RWPE2 (cell line): ENCODE results near the gene HENMT1.

Experiments used
- ATAC-seq: fragments of 200-7000 bp; cut with Tn5 transposase; 3 replicates; pipeline ENCODE4 v1.9.1; 2021; ENCODE audit warnings: low read depth
- DNase-seq: peaks from one replicate; pipeline ENCODE4 v3.0.0-alpha.2; 2020; ENCODE audit warnings: low spot score
- H3K27ac ChIP-seq: fragments of 450-650 bp; 2 replicates; pipeline ENCODE4 v1.5.1; 2017; ENCODE audit warnings: mild to moderate bottlenecking; ENCODE audit not compliant: poor library complexity, severe bottlenecking
- H3K27me3 ChIP-seq: fragments of 250-450 bp; sonication (Bioruptor Pico); 2 replicates; pipeline ENCODE4 v1.5.1; 2021; ENCODE audit warnings: mild to moderate bottlenecking, moderate library complexity; ENCODE audit not compliant: insufficient read depth, poor library complexity, severe bottlenecking
- H3K36me3 ChIP-seq: fragments of 250-450 bp; sonication (Bioruptor Pico); 2 replicates; pipeline ENCODE4 v1.5.1; 2020; ENCODE audit warnings: low read depth, mild to moderate bottlenecking, moderate library complexity
- H3K4me1 ChIP-seq: fragments of 250-450 bp; sonication (Bioruptor Pico); 2 replicates; pipeline ENCODE4 v1.5.1; 2021; ENCODE audit warnings: mild to moderate bottlenecking, moderate library complexity; ENCODE audit not compliant: insufficient read depth, poor library complexity, severe bottlenecking
- H3K4me3 ChIP-seq: fragments of 250-450 bp; sonication (Bioruptor Pico); 2 replicates; pipeline ENCODE4 v1.5.1; 2021; ENCODE audit warnings: mild to moderate bottlenecking, moderate library complexity; ENCODE audit not compliant: severe bottlenecking
- H3K9me3 ChIP-seq: fragments of 250-450 bp; sonication (Bioruptor Pico); 2 replicates; pipeline ENCODE4 v1.5.1; 2021; ENCODE audit warnings: mild to moderate bottlenecking, moderate library complexity; ENCODE audit not compliant: severe bottlenecking
- TF ChIP-seq, protein P1 (sequence below): fragments of 450-650 bp; IDR thresholded peaks from one replicate; pipeline ENCODE4 v1.5.1; 2017; ENCODE audit warnings: mild to moderate bottlenecking, moderate library complexity; ENCODE audit not compliant: poor library complexity, severe bottlenecking

Gene HENMT1

DNA sequence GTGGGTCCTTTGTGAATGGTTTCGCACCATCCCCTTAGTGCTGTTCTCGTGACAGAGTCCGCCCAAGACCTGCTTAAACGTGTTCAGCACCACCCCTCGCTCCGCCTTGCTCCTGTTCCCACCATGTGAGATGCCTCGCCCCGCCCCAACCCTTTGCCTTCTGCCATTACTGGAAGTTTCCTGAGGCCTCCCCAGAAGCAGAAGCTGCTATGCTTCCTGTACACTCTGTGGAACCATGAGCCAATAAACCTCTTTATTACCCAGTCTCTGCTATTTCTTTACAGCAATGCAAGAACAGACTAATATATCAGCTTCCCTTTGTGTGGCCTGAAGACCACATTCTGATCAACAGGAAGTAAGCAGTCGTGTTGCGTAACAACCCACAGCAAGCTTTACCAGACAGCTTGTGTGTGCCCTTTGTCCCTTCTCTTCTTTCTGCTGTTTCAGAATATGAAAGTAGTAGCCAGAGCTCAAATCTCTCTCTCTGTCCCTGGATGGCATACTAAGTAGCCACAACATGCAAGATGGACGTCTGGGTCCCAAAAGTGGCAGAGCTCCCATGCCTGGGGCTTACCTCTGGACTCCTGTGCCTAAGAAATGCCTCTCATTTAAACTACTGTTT lies 14.1 kb downstream of the HENMT1 start:
- no peak overlapping the region for H3K27ac ChIP-seq
- H3K9me3 ChIP-seq, result no peaks in the 10 kb centered on the region
- H3K27me3 ChIP-seq, result no peaks in the 10 kb centered on the region
- no peaks in the 10 kb centered on the region for H3K36me3 ChIP-seq
- H3K4me1 ChIP-seq, result peaks cover 3% of the 10 kb centered on the region
- ATAC-seq, result peak; percentile 41; the same call in 2 of the 3 replicates
- TF ChIP-seq, protein P1, sequence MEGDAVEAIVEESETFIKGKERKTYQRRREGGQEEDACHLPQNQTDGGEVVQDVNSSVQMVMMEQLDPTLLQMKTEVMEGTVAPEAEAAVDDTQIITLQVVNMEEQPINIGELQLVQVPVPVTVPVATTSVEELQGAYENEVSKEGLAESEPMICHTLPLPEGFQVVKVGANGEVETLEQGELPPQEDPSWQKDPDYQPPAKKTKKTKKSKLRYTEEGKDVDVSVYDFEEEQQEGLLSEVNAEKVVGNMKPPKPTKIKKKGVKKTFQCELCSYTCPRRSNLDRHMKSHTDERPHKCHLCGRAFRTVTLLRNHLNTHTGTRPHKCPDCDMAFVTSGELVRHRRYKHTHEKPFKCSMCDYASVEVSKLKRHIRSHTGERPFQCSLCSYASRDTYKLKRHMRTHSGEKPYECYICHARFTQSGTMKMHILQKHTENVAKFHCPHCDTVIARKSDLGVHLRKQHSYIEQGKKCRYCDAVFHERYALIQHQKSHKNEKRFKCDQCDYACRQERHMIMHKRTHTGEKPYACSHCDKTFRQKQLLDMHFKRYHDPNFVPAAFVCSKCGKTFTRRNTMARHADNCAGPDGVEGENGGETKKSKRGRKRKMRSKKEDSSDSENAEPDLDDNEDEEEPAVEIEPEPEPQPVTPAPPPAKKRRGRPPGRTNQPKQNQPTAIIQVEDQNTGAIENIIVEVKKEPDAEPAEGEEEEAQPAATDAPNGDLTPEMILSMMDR, result no peak
- H3K4me3 ChIP-seq, result no peak overlapping the region
- no peak for DNase-seq

DNA sequence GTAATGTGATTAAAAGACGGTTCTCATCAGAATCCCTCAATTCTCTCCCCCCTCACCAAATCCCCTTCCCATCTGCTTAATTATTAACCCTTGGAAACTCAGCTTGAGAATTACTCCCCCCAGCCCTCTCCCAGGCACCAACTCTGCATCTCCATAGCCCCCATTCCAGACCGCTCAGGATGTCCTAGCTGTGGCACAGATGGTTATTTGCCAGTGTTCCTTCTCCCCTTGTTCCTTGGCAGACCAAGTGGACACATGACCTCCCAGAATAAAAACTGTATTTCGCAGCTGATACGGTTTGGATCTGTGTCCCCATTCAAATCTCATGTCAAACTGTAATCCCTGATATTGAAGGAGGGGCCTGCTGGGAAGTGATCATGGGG lies 14.6 kb downstream of the HENMT1 start:
- DNase-seq (no peak), ATAC-seq (no peak)
- Histone ChIP-seq H3K9me3 (no peaks in the 10 kb centered on the region), H3K27ac (no peak overlapping the region), H3K36me3 (no peaks in the 10 kb centered on the region), H3K4me3 (no peak overlapping the region), H3K27me3 (no peaks in the 10 kb centered on the region), H3K4me1 (peaks cover 3% of the 10 kb centered on the region)
- TF ChIP-seq, protein P1, result no peak

DNA sequence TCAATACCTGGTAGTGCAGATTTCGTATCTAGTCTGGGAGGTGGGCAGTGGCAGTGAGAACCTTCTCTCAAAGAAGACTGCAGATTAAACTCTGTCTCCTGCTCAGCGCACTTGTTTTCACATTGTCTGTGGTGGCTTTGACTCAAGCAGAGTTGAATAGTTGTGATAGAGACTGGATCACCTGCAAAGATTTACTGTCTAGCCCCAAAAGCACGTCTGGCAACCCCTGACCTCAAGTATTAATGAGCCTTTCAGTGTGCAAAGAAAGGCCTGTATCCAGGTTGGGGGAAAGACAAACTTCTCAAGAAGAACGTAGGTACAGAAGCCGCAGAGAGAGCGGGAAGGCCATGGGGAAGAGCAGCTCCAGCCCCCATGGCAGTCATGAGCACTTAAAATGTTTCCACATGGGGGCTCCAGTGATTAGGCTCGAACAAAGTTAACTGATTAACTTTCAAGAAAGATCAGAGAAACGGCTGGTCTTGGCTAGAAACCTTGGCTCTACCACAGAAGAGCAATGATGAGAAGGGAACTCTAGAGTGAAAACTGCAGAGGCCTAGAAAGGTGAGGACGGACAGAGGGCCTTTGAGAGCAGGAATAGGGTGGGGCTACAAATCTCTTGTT lies 15.2 kb downstream of the HENMT1 start:
- no peak overlapping the region for H3K27ac ChIP-seq
- TF ChIP-seq, protein P1, result no peak
- H3K4me1 ChIP-seq, result peaks cover 3% of the 10 kb centered on the region

DNA sequence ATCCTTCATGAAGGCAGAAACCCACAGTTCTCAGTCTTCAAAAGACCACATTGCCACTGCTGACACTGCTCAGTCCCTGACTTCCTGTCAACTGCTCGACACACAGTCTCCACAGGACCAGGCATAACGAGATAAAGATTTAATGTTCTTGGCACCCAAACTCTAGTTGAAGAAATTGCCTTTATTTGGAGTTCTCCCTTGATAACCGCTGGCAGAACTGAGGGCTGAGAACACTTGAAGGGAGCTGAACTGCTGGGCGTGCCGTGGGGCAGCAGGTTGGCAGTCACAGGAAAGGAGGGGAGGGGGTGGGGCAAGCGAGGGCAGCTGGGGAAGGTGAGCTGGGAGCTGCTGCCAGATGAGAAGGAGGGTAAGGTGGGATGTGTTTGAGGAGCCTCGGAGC lies 15.9 kb downstream of the HENMT1 start:
- H3K27me3 ChIP-seq, result no peaks in the 10 kb centered on the region
- DNase-seq (no peak), ATAC-seq (no peak; the same call in 2 of the 3 replicates)
- H3K36me3 ChIP-seq, result no peaks in the 10 kb centered on the region
- TF ChIP-seq, protein P1, result no peak
- no peaks in the 10 kb centered on the region for H3K9me3 ChIP-seq
- no peak overlapping the region for H3K4me3 ChIP-seq
- no peak overlapping the region for H3K27ac ChIP-seq
- peaks cover 3% of the 10 kb centered on the region for H3K4me1 ChIP-seq

More for the DNA sequence above, 15.2 kb downstream of the HENMT1 start:
- Histone ChIP-seq H3K4me3 (no peak overlapping the region), H3K27me3 (no peaks in the 10 kb centered on the region), H3K36me3 (no peaks in the 10 kb centered on the region), H3K9me3 (no peaks in the 10 kb centered on the region)
- ATAC-seq, result no peak
- no peak for DNase-seq
